ENCODE data around the gene PRTN3. TPM values are rescaled to one million over a fixed set of nuclear protein-coding genes. Genes with fewer than 3 reads are reported as not detected.

PRTN3 gene
- total RNA-seq, 1 donor from 2014 or later: not detected

- intact Hi-C loops (cut with micrococcal nuclease): no loop called here
- CTCF ChIA-PET: no interaction called here
- Mint-ChIP-seq H3K4me3 (no peak overlapping the region), H3K4me1 (no peaks in the 10 kb centered on the region), H3K27me3 (peaks cover 11% of the 10 kb centered on the region), H3K27ac (no peak overlapping the region), H3K9me3 (peaks cover 4% of the 10 kb centered on the region), H3K36me3 (ENCODE audit: low read depth) (peaks cover 3% of the 10 kb centered on the region)
- ATAC-seq (ENCODE audit: low read depth) (no peak), DNase-seq (no peak)
- POLR2A ChIA-PET: no interaction called here
- TF ChIP-seq CTCF (IDR thresholded peaks at IDR 0.05): no peak
Measured at GRCh38 chr19:821231-821824, 19.5 kb upstream of the PRTN3 start.

GRCh38 chr19:821825-822503 lies 18.8 kb upstream of the PRTN3 start, which contains the start of gene PLPPR3:
PLPPR3 (minus strand) TSS chr19:821955; CDS start chr19:821559, 396 bp downstream.
- intact Hi-C loops (cut with micrococcal nuclease): no loop called here
- POLR2A ChIA-PET: no interaction called here
- CTCF ChIA-PET: no interaction called here
- Mint-ChIP-seq H3K9me3 (no peaks in the 10 kb centered on the region), H3K36me3 (ENCODE audit: low read depth) (no peaks in the 10 kb centered on the region), H3K27ac (no peak within 1 kb of the TSS), H3K4me3 (no peak within 1 kb of the TSS), H3K27me3 (peaks cover 11% of the 10 kb centered on the region), H3K4me1 (no peaks in the 10 kb centered on the region)
- no peak for DNase-seq
- no peak for TF ChIP-seq CTCF (IDR thresholded peaks at IDR 0.05)
- ATAC-seq (ENCODE audit: low read depth): no peak

GRCh38 chr19:823565-824121 lies 17.2 kb upstream of the PRTN3 start:
- no peaks in the 10 kb centered on the region for H3K9me3 Mint-ChIP-seq
- POLR2A ChIA-PET: no interaction called here
- no peaks in the 10 kb centered on the region for H3K4me1 Mint-ChIP-seq
- H3K27ac Mint-ChIP-seq: no peak overlapping the region
- ATAC-seq (ENCODE audit: low read depth) (no peak), DNase-seq (no peak)
- intact Hi-C loops (cut with micrococcal nuclease): no loop called here
- H3K4me3 Mint-ChIP-seq: no peak overlapping the region
- CTCF ChIA-PET: no interaction called here
- TF ChIP-seq CTCF (IDR thresholded peaks at IDR 0.05): no peak
- H3K36me3 Mint-ChIP-seq (ENCODE audit: low read depth): no peaks in the 10 kb centered on the region
- peaks cover 11% of the 10 kb centered on the region for H3K27me3 Mint-ChIP-seq

GRCh38 chr19:824885-825284 lies 15.9 kb upstream of the PRTN3 start:
- TF ChIP-seq CTCF (IDR thresholded peaks at IDR 0.05): no peak
- intact Hi-C loops (cut with micrococcal nuclease): no loop called here
- Mint-ChIP-seq H3K4me3 (no peak overlapping the region), H3K36me3 (ENCODE audit: low read depth) (no peaks in the 10 kb centered on the region), H3K4me1 (no peaks in the 10 kb centered on the region), H3K27ac (no peak overlapping the region), H3K9me3 (no peaks in the 10 kb centered on the region), H3K27me3 (peaks cover 14% of the 10 kb centered on the region)
- ChIA-PET CTCF (interaction anchor here (1.0 kb wide), 1 partner anchor 8 kb away, joined by 3 read pairs; no protein-coding TSS in a partner anchor), POLR2A (no interaction called here)
- DNase-seq (no peak), ATAC-seq (ENCODE audit: low read depth) (no peak)

- Mint-ChIP-seq H3K4me3 (no peak overlapping the region), H3K27me3 (peaks cover 16% of the 10 kb centered on the region), H3K27ac (no peak overlapping the region), H3K36me3 (ENCODE audit: low read depth) (no peaks in the 10 kb centered on the region), H3K9me3 (no peaks in the 10 kb centered on the region), H3K4me1 (no peaks in the 10 kb centered on the region)
- POLR2A ChIA-PET: no interaction called here
- CTCF ChIA-PET: no interaction called here
- no peak for TF ChIP-seq CTCF (IDR thresholded peaks at IDR 0.05)
- ATAC-seq (ENCODE audit: low read depth): no peak
- intact Hi-C loops (cut with micrococcal nuclease): no loop called here
- DNase-seq: no peak
Measured at GRCh38 chr19:825897-826644, 14.7 kb upstream of the PRTN3 start.
